Muscle of arm (tissue), 12 donors: ENCODE measurements around the gene AGL. TPM values are rescaled to one million over a fixed set of nuclear protein-coding genes. Genes with fewer than 3 reads are reported as not detected.

Experiments used
- polyA plus RNA-seq, 12 donors: library from polyadenylated mRNA; unstranded; fragments of 120-200 nt; gene quantifications; one replicate each; pipeline ENCODE4 v1.2.1, GENCODE V29; 2013; ENCODE audit not compliant: insufficient read length in 12 of 12

The AGL gene
- polyA plus RNA-seq, 12 donors, result 76.1 to 328 (median 232) TPM

Other genes with a start within 250 kb of the AGL start
- gene PALMD, start 204.2 kb upstream of the AGL start, polyA plus RNA-seq, result 100 to 1,000 TPM in 7 of 12 donors, 10 to 100 TPM in 4, not detected in 1; 80.8 to 141 (median 116) TPM
- 10 to 100 TPM in 1 of 12 donors, 1 to 10 TPM in 9, not detected in 2; 2.9 to 10.1 (median 4.1) TPM for gene FRRS1, start 83.7 kb upstream of the AGL start, polyA plus RNA-seq
- 10 to 100 TPM in 11 of 12 donors, not detected in 1; 11.6 to 59.6 (median 17.5) TPM for gene SLC35A3, start 119.6 kb downstream of the AGL start, polyA plus RNA-seq